OCI-LY3 (cell line): ENCODE measurements around the gene PLCB1.

Experiments
- CTCF ChIP-seq: fragments of 200-600, 300-600 bp; sonication (generic); IDR thresholded peaks from 2 replicates; pipeline ENCODE4 v1.5.1; 2014; ENCODE audit warnings: antibody characterized with exemption, low read length, low read depth
- EZH2phosphoT487 ChIP-seq: fragments of 200-600 bp; shearing (Covaris generic); IDR thresholded peaks from 2 replicates; pipeline ENCODE4 v1.6.1; 2018; ENCODE audit warnings: antibody characterized with exemption, mixed run types, low read depth

GRCh38 chr20:8398263-8399051 lies 266.4 kb downstream of the PLCB1 start:
- TF ChIP-seq CTCF: no peak
- TF ChIP-seq EZH2phosphoT487: no peak
